ENCODE measurements around the gene ALKBH5.

Gene ALKBH5

DNA sequence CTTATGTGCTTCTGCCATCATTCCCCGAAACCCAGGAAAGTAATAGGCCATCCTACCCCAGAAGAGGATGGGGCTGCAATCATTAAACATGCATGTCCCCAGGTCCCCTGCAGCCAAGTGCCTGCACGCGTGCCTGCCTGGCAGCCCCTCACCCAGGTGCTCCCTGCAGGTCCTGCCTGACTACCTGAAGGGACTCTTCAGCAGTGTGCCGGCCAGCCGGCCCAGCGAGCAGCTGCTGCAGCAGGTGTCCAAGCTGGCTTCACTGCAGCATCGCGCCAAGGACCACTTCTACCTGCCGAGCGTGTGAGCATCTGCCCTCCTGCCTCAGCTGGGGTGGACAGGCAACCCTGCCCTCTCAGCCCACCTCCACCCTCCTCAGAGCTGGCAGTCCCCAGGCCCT lies 16.2 kb upstream of the ALKBH5 start:
- TF ChIP-seq GATA3 (IDR thresholded peaks at IDR 0.05; ENCODE audit: low read depth, low read length): no peak
- no peak for TF ChIP-seq GATA2 (IDR thresholded peaks at IDR 0.05; ENCODE audit: low read depth, low read length)

- TF ChIP-seq GATA2 (IDR thresholded peaks at IDR 0.05; ENCODE audit: low read depth, low read length): no peak
- TF ChIP-seq GATA3 (IDR thresholded peaks at IDR 0.05; ENCODE audit: low read depth, low read length): no peak
These were observed 10.9 kb upstream of the ALKBH5 start for GRCh38 chr17:18172531-18173278.

DNA sequence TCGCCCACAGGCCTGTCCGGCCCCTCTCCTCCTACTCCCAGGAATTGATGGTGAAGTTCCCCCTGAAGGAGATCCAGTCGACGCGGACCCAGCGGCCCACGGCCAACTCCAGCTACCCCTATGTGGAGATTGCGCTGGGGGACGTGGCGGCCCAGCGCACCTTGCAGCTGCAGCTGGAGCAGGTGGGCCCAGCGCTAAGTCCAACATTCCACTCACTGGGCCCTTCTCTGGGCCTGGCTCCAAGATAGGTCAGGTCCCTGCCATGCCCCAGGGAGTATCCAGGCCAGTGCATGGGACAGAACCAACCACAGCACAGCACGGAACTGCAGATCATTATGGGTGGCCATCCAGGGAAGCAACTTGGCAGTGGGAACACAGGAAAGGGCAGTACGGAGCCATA lies 9.9 kb upstream of the ALKBH5 start:
- TF ChIP-seq GATA3 (IDR thresholded peaks at IDR 0.05; ENCODE audit: low read depth, low read length): no peak
- TF ChIP-seq GATA2 (IDR thresholded peaks at IDR 0.05; ENCODE audit: low read depth, low read length): no peak

- TF ChIP-seq GATA2 (IDR thresholded peaks at IDR 0.05; ENCODE audit: low read depth, low read length) (no peak), GATA3 (IDR thresholded peaks at IDR 0.05; ENCODE audit: low read depth, low read length) (no peak)
These were observed 7.5 kb upstream of the ALKBH5 start for GRCh38 chr17:18176176-18176575.

DNA sequence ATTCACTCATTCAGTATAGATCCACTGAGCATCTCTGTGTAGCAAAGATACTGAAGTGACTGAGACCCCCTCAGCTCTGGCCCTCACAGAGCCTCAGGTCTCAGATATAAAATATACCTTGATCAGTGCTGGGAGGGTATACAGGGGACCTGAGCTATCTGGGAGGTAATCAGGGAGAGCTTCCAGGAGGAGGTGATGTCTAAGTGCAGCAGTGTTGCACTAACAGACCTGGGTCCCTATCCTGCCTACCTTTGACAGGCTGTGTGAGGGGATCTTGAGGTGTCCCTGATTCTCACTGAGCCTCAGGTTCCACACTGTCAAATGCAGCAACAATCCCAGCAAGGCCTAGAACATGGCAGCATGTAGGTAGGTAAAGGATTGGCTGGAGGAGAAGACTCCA lies 6.5 kb upstream of the ALKBH5 start:
- TF ChIP-seq GATA2 (IDR thresholded peaks at IDR 0.05; ENCODE audit: low read depth, low read length) (no peak), GATA3 (IDR thresholded peaks at IDR 0.05; ENCODE audit: low read depth, low read length) (no peak)

DNA sequence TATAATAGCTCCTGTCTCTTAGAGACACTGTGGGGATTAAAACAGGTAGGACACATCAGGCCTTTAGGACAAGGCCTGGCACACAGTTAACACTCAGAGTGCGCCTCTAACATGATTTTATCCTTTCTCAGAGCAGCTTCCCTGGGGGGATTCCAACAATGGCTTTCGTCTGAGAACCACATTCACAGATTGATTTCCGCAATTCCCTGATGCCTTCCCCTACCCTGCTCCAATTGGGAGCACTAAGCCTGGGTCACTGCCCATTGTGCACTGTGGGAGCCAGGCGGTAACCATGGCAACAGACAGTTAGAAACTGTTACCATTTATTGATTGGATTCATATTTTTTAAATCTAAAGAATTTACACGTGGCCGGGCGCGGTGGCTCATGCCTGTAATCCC lies 5.9 kb upstream of the ALKBH5 start:
- no peak for TF ChIP-seq GATA2 (IDR thresholded peaks at IDR 0.05; ENCODE audit: low read depth, low read length)
- no peak for TF ChIP-seq GATA3 (IDR thresholded peaks at IDR 0.05; ENCODE audit: low read depth, low read length)

GRCh38 chr17:18179196-18179595 lies 4.4 kb upstream of the ALKBH5 start:
- TF ChIP-seq GATA3 (IDR thresholded peaks at IDR 0.05; ENCODE audit: low read depth, low read length) (no peak), GATA2 (IDR thresholded peaks at IDR 0.05; ENCODE audit: low read depth, low read length) (no peak)

DNA sequence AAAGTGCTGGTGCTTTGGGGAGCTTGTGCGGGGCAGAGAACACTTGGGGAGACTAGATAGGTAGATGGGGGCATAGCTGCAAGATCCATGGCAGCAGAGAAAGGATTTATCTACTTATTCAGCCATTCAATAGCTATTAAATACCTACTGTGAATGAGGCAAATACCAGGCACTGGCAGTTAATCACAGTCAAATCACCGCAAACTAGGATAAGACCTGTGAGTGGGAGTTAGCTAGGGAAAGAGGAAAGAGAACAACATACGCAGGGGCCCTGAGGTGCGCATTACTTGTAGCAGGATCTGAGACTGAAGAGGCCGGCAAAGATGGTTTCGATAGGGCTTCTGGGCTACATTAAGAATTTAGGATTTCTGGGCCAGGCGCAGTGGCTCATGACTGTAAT lies 3.8 kb upstream of the ALKBH5 start:
- TF ChIP-seq GATA2 (IDR thresholded peaks at IDR 0.05; ENCODE audit: low read depth, low read length) (no peak), GATA3 (IDR thresholded peaks at IDR 0.05; ENCODE audit: low read depth, low read length) (no peak)

- TF ChIP-seq GATA3 (IDR thresholded peaks at IDR 0.05; ENCODE audit: low read depth, low read length): no peak
- TF ChIP-seq GATA2 (IDR thresholded peaks at IDR 0.05; ENCODE audit: low read depth, low read length): no peak
These were observed 2.3 kb upstream of the ALKBH5 start for GRCh38 chr17:18181358-18181757.

DNA sequence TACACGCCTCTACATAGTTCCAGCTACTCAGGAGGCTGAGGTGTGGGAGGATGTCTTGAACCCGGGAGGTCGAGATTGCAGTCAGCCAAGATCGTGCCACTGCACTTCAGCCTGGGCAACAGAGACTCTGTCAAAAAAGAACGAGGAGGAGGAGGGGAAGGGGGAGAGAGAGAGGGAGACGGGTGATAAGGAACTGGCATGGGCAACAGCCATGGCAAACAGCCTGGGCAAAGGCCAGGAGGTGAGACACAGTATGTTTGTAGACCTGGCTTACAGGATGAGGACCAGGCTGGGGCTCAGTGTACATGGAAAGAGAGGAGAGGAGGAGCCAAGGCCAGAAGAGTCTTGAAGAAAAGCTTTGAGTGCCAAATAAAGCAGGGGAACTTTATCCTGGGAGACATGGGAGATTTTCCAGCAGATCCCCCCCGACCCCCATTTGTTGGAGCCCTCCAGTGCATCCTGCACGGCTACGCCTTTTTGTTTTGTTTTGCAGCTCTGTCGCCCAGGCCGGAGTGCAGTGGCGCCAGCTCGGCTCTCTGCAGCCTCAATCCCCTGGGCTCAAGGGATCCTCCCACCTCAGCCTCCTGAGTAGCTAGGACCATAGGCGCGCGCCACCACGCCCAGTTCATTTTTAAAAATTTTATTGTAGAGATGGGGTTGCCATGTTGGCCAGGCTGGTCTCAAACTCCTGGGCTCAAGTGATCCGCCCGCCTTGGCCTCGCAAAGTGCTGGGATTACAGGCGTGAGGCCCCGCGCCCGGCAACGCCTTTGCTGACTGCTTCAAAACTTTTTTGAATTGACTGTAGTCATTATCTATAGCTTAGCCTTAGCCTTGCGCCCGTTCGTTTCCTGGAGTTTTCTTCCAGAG lies 1.3 kb upstream of the ALKBH5 start:
- no peak for TF ChIP-seq GATA2 (IDR thresholded peaks at IDR 0.05; ENCODE audit: low read depth, low read length)
- no peak for TF ChIP-seq GATA3 (IDR thresholded peaks at IDR 0.05; ENCODE audit: low read depth, low read length)

DNA sequence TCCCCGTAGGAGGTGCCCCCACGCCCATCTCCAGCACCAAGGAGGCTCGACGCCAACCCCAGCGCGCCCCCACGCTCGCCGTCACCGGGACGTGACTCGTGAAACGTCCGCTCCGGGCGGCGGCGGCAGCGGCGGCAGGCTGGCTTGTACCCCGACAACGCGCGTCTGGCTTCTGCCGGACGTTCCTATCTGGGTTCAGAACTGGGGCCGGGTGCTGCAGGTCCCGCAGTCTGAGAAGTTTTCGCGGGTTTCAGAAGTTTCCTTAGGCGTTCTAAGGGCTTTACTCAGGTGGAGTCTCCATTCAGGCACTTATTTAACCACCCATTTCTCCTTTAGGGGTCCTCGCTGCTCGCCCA lies 672 bp upstream of the ALKBH5 start:
- TF ChIP-seq GATA3 (IDR thresholded peaks at IDR 0.05; ENCODE audit: low read depth, low read length): no peak
- TF ChIP-seq GATA2 (IDR thresholded peaks at IDR 0.05; ENCODE audit: low read depth, low read length): no peak; the same call in 1 of the 2 replicates

DNA sequence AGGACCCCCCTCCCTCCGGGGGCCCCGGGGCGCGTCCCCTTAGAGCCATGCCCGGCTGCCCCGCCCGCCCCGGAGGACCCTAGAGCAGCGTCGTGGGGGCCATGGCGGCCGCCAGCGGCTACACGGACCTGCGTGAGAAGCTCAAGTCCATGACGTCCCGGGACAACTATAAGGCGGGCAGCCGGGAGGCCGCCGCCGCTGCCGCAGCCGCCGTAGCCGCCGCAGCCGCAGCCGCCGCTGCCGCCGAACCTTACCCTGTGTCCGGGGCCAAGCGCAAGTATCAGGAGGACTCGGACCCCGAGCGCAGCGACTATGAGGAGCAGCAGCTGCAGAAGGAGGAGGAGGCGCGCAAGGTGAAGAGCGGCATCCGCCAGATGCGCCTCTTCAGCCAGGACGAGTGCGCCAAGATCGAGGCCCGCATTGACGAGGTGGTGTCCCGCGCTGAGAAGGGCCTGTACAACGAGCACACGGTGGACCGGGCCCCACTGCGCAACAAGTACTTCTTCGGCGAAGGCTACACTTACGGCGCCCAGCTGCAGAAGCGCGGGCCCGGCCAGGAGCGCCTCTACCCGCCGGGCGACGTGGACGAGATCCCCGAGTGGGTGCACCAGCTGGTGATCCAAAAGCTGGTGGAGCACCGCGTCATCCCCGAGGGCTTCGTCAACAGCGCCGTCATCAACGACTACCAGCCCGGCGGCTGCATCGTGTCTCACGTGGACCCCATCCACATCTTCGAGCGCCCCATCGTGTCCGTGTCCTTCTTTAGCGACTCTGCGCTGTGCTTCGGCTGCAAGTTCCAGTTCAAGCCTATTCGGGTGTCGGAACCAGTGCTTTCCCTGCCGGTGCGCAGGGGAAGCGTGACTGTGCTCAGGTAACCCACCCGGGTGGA lies 759 bp downstream of the ALKBH5 start:
- no peak for TF ChIP-seq GATA2 (IDR thresholded peaks at IDR 0.05; ENCODE audit: low read depth, low read length)
- no peak for TF ChIP-seq GATA3 (IDR thresholded peaks at IDR 0.05; ENCODE audit: low read depth, low read length)

- TF ChIP-seq GATA3 (IDR thresholded peaks at IDR 0.05; ENCODE audit: low read depth, low read length): no peak
These were observed 1.8 kb downstream of the ALKBH5 start for GRCh38 chr17:18185391-18185790.

All from SH-SY5Y (cell line).